Measurements from ENCODE around the gene PCED1A.

PCED1A gene

GRCh38 chr20:2872459-2873009, 32.1 kb upstream of the PCED1A start:
- TF ChIP-seq CTCF (IDR thresholded peaks at IDR 0.05; ENCODE audit: insufficient read depth, low read depth, low read length, missing control alignments): peak; percentile 29
- peak; percentile 70 for DNase-seq (ENCODE audit: low read depth)
- peak overlapping the region; percentile 72 for H3K4me3 ChIP-seq (ENCODE audit: low read length)

GRCh38 chr20:2871661-2872458, 31.4 kb upstream of the PCED1A start:
- no peak for DNase-seq (ENCODE audit: low read depth)
- H3K4me3 ChIP-seq (ENCODE audit: low read length): peak overlapping the region; percentile 72
- TF ChIP-seq CTCF (IDR thresholded peaks at IDR 0.05; ENCODE audit: insufficient read depth, low read depth, low read length, missing control alignments): no peak

GRCh38 chr20:2871111-2871465, 30.6 kb upstream of the PCED1A start:
- no peak for DNase-seq (ENCODE audit: low read depth)
- no peak overlapping the region for H3K4me3 ChIP-seq (ENCODE audit: low read length)
- TF ChIP-seq CTCF (IDR thresholded peaks at IDR 0.05; ENCODE audit: insufficient read depth, low read depth, low read length, missing control alignments): no peak

GRCh38 chr20:2869381-2869780, 28.9 kb upstream of the PCED1A start:
- no peak overlapping the region for H3K4me3 ChIP-seq (ENCODE audit: low read length)
- no peak for DNase-seq (ENCODE audit: low read depth)
- TF ChIP-seq CTCF (IDR thresholded peaks at IDR 0.05; ENCODE audit: insufficient read depth, low read depth, low read length, missing control alignments): no peak

GRCh38 chr20:2867081-2867864, 26.8 kb upstream of the PCED1A start:
- TF ChIP-seq CTCF (IDR thresholded peaks at IDR 0.05; ENCODE audit: insufficient read depth, low read depth, low read length, missing control alignments): no peak
- no peak overlapping the region for H3K4me3 ChIP-seq (ENCODE audit: low read length)
- no peak for DNase-seq (ENCODE audit: low read depth)

GRCh38 chr20:2866236-2866635, 25.8 kb upstream of the PCED1A start:
- no peak for TF ChIP-seq CTCF (IDR thresholded peaks at IDR 0.05; ENCODE audit: insufficient read depth, low read depth, low read length, missing control alignments)
- no peak overlapping the region for H3K4me3 ChIP-seq (ENCODE audit: low read length)
- no peak for DNase-seq (ENCODE audit: low read depth)
